GM18868 (cell line): ENCODE measurements around the gene DYNLT2.
"Not testable (repeated sequence)": the region's sequence is repeated elsewhere in the genome, so short reads cannot be mapped to it uniquely, and the experiment has no call there.

Experiments used
- ATAC-seq: cut with Tn5 transposase; IDR thresholded peaks from one replicate; pipeline ENCODE4 v1.9.1; 2021; ENCODE audit warnings: mild to moderate bottlenecking, moderate library complexity; ENCODE audit not compliant: unreplicated experiment

DYNLT2 gene

DNA sequence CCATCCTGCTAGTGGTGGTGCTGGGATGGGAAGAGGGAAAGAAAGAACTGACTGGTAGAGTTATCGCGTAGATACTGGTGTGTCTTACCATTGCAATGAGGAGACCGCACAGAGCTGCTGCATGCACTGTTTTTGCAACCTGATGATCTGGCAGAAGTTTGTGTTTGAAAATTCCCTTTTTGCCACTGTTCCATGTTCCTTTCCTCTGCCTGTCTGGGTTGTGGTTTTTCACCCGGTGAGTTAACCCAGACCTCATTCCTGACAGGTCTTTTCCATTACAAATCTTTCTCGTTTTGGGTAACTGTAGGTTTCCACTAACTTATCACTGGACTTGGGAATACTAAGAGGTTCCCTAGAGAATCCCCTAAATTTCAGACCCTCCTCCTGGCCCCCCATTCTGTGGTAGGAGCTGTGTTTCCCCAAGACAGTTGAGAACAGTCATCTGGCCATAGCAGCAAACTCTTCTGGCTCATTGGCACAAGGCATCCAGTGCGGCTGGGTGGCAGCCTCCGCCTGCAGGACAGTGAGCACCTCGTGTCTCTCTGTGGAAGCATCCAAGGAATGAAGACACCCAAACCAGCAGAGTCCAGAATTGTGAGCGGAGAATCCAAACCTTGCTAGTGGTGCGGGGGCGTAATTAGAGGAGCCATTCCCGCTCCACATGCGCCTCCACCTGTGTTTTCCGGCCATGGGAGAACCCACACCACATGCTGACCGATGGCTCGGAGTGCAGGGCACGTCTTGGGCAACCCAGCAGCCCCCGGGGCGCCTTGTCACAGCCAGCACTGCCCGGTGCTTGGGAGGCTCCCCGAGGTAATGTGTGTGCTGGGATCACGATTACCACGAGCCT lies 32.8 kb upstream of the DYNLT2 start:
- no peak for ATAC-seq

DNA sequence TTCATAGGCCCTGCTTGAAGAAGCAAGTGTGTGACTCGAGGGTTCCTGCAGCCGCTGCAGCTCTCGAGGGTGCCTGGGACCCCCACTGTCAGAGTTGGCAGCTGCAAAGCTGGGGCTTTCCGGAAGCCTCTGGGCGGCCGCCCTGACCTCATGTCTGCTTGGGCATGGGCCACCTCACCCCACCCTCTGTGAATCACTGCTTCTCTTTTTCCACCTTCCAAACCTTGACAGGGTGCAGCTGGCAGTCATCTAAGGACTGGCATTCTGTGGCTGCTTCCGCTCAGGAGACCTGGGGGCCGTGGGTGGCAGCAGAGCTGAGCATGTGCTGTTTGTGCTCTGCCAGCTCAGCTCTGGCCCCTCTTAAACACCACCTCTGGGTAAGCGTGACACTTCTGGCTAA lies 32.0 kb upstream of the DYNLT2 start:
- no peak for ATAC-seq

DNA sequence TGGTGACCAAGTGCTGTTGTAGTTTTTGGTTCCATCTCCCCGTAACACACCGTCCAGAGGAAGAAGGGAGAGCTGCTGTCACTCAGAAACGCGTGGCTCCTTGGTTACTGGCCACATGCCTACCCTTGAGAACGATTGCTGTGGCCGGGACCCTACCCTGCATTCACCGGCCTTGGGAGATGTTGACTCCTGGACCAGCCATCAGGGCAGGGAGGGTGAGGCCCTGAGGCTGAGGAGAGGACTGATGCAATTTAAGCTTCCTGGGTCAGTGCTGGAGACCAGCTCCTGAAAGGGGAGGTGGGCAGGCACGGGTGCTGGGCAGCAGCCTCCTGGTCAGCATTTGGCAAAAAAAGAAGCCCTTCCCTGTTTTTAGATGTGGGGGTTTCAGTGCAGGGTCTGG lies 31.6 kb upstream of the DYNLT2 start:
- ATAC-seq: no peak

DNA sequence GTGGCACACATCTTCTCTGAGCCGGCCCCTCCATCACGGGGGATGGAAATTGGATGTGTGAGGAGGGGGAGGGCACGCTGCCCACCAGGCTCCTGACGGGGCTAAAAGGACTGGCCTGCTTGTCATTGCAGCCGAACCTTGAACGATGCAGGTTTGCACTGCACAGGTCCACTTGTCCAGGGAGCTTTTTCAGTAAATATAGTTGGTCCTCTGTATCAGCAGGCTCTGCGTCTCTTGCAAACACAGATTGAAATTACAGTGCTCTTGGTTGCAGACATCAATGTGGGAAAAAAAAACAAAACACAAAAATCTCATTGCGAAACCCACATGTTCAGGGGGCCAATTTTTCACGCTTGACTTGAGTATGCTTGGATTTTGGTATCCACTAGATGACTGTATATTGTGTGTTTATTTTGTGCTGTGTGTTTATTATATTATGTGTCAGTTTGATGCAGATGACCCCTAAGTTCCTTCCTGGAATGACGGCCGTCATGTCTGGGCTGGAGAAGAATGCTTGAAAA lies 29.3 kb upstream of the DYNLT2 start:
- no peak for ATAC-seq

DNA sequence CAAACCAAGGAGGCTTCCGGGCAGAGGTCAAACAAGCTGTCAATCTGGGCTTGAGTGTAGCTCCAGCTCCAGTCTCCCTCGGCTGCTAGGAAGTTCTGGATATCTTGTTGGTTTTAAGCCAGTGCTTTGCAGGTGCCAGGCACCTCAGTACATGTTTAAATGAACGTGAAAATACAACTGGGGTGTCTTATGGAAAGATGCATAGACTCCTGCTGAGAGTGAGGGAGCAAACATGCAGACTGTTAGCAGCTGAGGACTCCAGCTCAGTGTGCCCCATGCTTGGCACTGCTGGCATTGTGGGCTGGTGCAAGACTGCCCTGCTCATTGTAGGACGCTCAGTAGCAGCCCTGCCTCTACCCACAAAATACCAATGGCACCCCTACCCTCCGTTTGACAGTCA lies 28.5 kb upstream of the DYNLT2 start:
- no peak for ATAC-seq

DNA sequence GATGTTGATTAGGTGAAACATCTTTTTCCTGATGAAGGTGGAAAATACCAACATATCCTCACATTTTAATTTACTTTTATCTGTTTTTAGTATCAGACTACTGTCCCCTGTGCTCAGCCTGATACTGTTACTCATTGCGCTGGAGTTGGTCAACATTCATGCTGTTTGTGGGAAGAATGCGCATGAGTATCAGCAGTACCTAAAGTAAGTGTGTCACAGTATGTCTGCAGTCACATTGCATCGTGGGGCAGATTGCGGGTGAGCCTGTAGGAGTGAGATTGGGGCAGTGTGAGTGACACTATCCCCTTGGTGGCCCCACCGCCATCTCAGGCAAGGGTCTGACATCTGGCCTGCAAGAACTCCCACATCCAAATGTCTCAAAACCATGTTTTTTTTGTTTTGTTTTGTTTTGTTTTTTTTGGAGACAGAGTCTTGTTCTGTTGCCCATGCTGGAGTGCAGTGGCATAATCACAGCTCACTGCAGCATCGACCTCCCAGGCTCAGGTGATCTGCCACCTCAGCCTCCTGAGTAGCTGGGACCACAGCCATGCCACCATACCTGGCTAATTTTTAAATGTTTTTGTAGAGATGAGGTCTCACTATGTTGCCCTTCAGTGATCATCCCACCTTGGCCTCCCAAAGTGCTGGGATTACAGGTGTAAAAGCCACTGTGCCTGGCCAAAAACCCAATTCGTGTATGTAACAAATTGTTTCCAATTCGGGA lies 27.9 kb upstream of the DYNLT2 start:
- ATAC-seq: no peak

DNA sequence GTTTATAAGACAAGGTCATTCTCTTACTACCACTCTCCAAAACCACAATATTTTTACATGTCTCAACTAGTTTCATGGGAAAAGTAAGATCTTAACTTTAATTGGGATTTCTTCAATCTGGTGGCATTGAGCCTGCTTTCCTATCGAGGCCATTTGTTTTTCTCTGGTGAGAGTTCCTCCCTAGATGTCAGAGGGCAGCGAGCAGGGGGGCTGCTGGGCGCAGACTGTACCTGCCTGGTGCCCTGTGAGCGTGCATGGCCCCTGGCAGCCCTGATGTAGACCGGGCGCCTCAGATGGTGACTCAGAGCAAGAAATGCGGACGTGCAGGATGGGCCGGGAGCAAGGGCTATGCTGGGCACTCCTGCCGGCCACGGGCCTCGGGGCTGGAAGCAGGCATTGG lies 27.3 kb upstream of the DYNLT2 start:
- no peak for ATAC-seq

DNA sequence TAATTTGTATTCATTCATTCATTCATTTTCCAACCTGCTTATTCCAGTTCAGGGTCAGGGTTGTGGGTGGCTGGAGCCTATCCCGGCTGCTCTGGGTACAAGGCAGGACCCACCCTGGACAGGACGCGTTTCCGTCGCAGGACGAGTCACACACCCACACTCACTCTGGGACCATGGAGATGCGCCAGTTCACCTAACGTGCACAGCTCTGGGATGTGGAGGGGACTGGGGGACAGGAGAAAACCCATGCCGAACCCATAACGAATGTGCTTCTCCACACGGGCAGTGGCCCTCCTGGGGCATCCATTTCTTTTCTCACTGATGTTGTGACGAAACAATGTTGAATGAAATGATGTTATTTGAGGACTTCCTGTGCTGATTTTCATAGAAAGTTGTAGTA lies 26.5 kb upstream of the DYNLT2 start:
- no peak for ATAC-seq

DNA sequence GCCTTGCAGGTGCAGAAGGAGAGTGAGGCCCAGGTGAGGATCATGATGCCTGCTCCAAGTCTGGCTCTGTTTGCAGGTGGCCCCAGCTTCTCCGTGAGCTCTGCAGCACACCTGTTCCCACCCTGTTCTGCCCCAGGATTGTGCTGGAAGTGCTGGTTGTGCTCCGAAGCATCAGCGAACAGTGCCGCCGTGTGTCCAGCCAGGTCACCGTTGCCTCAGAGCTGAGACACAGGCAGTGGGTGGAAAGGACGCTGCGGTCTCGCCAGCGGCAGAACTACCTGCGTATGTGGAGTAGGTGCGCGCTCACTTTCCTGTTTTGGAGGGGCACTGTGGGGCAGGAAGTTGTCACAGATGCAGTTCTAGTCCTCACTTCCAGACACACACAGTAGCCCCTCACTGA lies 25.0 kb upstream of the DYNLT2 start:
- ATAC-seq: no peak

DNA sequence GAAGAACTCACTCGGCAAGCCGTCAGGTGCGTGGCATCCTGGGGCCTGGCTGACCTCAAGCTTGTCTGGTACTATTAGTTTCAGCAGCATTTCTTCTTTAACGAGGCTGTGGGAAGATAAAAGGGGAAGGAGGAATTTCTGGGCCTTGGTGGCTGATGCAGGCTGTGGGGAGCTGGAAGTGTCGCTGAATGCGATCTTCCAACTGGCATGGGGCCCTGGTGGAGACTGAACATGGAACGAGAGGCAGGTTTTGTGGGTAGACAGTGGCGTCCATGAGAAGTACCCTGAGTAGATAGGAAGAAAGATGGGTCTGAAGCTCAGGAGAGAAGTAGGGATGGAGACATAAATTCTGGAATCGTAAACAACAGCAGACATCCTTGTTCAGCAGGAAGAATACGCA lies 23.9 kb upstream of the DYNLT2 start:
- no peak for ATAC-seq

DNA sequence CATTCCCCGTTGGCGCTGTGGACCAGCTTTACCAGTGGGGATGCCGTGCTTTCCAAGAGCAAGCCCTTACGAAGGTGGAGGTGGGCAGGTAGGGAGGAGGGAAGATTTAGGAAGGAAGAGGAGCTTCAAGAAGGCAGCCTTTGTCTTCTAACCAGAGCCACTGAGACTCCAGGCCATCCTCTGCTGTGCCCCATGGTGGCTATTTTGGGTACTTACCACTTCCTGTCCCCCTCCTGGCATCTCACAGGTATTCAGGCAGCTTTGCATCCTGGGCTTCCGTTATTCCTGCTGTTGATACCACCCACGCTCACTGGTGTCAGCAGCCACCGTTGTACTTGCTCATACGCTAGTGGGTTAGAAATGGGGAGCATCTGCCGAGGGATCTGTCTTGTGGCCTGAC lies 23.0 kb upstream of the DYNLT2 start:
- ATAC-seq: no peak

DNA sequence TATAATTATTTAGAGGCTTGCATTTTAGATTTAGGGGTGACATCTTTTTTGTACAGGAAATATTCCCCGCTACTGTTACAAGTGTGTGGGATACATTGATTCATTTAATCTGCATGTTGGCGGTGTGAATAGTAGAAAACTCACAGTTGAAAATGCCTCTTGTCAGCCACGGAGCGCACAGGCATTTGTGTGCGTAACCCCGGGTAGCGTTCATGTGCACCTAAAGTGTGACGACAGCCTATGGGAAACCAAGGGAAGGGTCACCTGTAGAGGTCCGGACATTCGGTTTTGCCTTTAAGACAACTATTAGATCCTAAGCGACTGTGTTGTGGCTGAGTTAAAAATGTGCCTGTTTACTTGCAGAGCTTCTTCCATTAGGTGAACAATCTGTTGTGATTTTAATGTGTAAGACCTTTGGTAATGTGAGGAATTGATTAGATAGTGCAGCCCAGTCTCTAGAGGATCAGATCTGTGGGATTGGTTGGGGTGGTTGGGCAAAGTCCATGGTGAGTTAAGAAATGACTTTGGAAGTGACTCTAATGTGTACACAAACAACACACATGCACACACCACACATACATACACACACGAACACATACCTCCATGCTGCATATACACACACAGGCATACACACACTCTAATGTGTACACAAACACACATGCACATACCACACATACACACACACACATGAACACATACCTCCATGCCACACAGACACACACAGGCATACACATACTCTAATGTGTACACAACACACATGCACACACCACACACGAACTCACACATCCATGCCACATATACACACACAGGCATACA lies 15.8 kb upstream of the DYNLT2 start:
- no peak for ATAC-seq

DNA sequence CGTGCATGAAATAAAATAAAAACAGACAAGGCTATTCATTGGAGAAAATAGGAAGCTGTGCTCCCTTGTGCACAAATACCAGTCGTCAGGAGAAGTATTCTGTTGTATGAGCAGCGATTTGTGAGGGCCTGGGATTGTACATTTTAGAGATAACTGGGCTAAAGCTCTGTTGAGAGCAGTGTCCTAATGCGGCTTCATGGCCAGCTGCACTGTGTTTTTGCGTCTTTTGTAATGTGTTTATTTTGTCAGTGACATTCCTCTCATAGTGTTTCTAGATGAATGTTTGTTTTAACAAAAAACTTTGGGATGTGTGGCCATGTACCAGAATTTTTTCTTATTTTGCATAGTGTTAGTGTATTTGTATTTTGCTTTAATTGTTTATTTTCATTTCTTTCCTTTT lies 14.9 kb upstream of the DYNLT2 start:
- ATAC-seq: no peak

DNA sequence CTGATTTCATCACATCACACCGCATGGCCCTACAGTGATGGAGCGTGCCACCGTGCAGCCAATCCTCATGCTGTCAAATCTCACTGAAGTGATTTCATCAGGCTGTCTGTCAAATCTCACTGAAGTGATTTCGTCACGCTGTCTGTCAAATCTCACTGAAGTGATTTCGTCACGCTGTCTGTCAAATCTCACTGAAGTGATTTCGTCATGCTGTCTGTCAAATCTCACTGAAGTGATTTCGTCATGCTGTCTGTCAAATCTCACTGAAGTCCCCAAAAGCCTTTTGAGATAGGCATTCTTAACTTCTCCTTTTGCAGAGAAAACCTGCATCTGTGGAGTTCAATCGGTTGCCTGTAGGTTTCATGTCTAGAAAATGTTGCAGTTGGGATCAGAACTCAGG lies 14.4 kb upstream of the DYNLT2 start:
- not testable (repeated sequence) for ATAC-seq

DNA sequence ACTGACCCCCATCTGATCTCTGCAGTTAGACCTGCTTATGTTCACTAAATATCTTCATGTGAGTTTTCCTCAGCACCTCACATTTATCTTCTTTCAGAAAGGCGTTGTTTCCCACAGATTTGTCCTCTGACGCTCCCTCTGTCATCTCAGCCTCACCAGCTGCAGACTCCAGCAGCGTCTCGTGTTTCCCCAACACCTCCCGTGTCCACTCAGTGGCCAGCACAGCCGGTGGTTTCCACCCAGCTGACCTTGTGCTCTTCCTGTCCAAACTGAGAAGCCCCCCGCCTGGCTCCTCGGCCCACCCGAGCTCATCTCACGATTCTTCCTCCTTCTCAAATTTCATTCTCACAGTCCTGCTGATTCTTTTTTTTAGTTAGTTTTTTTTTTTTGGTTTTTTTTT lies 12.5 kb upstream of the DYNLT2 start:
- ATAC-seq: no peak

DNA sequence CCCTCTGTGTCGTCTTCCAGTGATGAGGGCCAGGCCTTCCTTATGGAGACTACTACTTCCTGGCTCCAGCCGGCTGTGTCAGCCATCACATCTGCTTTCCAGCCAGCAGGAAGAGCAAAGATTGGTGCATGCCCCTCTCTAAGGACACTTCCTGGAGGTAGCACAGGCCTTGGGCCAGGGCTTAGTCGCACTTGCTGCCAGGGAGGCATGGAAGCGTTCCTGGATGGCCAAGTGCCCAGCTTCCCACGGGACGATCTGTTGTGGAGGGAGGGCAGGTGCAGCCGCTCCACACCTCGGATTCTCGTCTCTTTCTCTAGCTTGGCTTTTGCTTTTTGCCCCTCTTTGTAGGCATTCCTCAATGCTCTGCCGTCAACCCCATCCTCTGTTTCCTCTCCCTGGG lies 11.9 kb upstream of the DYNLT2 start:
- no peak for ATAC-seq

DNA sequence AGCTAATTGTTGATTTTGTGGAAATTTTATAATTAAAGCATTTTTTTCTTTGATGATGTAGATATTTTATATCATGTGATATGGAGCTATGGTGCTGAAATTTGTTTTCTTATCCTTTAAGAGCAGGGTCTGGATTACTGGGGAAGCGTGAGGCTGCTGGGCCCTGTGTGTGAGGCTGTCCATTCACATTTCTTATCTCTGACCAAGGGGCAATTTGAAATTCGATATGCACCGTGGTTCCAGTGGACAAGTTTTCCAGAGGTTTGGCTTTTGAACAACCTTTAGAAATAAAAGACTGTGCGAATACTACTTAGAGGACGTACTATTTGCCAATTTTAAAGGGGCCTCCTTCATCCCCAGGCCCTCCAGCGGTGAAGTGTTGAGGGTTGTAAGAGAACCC lies 3.8 kb upstream of the DYNLT2 start:
- ATAC-seq: no peak

DNA sequence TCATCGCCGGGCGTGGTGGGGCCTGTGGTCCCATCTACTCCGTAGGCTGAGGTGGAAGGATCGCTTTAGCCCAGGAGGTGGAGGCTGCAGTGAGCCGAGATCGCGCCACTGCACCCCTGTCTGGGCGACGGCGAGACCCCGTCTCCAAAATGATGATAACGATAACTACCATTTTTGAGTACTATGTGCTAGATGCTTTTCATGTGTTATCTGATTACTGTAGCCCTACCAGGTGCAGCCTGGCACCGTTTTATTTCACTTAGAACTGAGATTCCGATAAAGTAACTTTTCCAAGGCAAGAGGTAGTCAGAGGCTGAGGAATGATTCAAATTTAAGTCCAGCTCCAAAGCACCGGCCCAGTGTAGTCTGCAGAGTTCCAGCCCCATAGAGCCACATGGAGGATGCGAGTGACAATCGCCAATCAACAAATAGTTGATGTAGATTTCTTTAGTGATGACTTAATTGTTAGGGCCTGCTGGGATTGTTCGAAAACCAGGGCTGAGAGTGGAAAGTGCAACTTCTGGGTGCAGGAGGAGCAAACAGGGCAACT lies 777 bp upstream of the DYNLT2 start:
- ATAC-seq: no peak

DNA sequence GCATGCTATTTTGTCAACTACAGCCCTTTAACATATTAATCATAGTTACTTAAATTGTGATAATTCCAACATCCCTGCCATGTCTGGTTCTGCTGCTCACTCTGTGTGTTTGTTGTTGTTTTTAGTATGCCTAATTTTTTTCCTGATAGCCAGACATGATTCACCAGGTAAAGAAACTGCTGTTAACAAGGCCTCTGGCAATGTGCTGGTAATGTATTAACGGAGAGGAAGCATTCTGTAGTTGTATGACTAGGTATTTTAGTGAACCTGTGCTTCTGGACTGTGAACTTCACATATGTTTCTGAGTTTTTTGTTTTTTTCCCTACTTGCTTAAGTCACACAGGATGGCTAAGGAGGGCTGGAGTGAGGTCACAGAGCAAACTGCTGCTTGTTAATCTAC lies 4.8 kb downstream of the DYNLT2 start:
- ATAC-seq: no peak

DNA sequence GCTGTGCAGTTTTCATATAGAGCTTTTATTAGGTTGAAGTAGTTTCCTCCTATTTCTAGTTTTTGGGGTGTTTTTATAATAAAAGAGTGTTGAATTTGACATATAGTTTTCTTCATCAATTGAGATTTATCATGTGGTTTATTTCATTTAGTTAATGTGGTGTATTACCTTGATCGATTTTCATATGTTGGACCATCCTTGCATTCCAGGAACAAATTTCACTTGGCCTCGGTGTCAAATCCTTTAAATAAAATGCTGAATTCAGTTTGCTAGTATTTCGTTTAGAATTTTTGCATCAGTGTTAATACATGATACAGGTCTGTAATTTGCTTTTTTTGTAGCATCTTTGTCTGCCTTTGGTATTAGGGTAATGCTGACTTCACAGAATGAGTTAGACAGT lies 6.0 kb downstream of the DYNLT2 start:
- ATAC-seq: no peak

DNA sequence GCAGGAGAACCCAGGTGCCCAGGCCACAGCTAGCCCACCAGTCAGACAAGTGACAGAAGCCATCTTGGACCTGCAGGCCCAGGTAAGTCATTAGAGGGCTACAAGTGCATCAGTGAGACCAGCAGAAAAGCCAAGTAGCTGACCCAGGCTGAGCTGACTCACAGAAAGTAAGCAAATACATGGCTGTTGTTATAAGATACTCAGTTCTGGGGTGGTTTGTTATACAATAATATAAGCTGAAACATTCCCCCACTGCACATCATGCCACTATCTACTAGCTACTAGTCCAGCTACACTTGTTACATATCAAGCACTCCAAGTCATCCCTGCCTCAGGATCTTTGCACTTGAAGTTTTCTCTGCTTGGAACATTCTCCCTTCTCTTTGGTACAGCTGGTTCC lies 10.0 kb downstream of the DYNLT2 start:
- no peak for ATAC-seq
